Heart left ventricle (tissue), 16 donors: ENCODE measurements around the gene KRT8. TPM values are rescaled to one million over a fixed set of nuclear protein-coding genes. Genes with fewer than 3 reads are reported as not detected.

Experiments
- ATAC-seq, 4 donors: fragments of 200-7000 bp; cut with Tn5 transposase; one replicate each; pipeline ENCODE4 v1.9.1; 2020 to 2022; ENCODE audit warnings: moderate library complexity in 4 of 4, mild to moderate bottlenecking in 3 of 4, moderate number of reproducible peaks in 1 of 4
- DNase-seq, 5 donors: peaks; one replicate each; pipeline ENCODE4 v3.0.0-alpha.2; 2020
- H3K27ac ChIP-seq, 12 donors: fragments of 200-600 bp; sonication (generic) in 4 of 12; one replicate each; pipeline versions ENCODE4 v1.5.0 to v1.8.0; 2016 to 2022; ENCODE audit warnings: mild to moderate bottlenecking in 2 of 12
- H3K27me3 ChIP-seq, 9 donors: fragments of 200-600 bp; sonication (generic) in 2 of 9; one replicate each; pipeline versions ENCODE4 v1.5.1 to v1.8.0; 2016 to 2022; ENCODE audit warnings: mild to moderate bottlenecking in 3 of 9
- H3K36me3 ChIP-seq, 9 donors: fragments of 200-600 bp; sonication (generic) in 2 of 9; one replicate each; pipeline versions ENCODE4 v1.5.0 to v1.8.0; 2018 to 2022; ENCODE audit warnings: mild to moderate bottlenecking in 2 of 9
- H3K4me1 ChIP-seq, 12 donors: fragments of 200-600 bp; sonication (generic) in 4 of 12; one replicate each; pipeline versions ENCODE4 v1.5.0 to v1.8.0; 2016 to 2022; ENCODE audit warnings: mild to moderate bottlenecking in 3 of 12
- H3K4me3 ChIP-seq, 12 donors: fragments of 200-600 bp; sonication (generic) in 4 of 12; one replicate each; pipeline versions ENCODE4 v1.5.0 to v1.8.0; 2017 to 2022; ENCODE audit warnings: mild to moderate bottlenecking in 9 of 12, moderate library complexity in 4 of 12
- H3K9me3 ChIP-seq, 12 donors: fragments of 200-600 bp; sonication (generic) in 4 of 12; one replicate each; pipeline versions ENCODE4 v1.5.0 to v1.8.0; 2016 to 2022; ENCODE audit warnings: mild to moderate bottlenecking in 1 of 12
- POLR2A ChIP-seq, 2 donors: fragments of 450-650 bp; IDR thresholded peaks; one replicate each; pipeline ENCODE4 v1.6.1; 2017; ENCODE audit warnings: antibody characterized with exemption in 2 of 2, mild to moderate bottlenecking in 2 of 2, moderate library complexity in 2 of 2
- WGBS, 4 donors: extraction: QIAGEN DNeasy Blood & Tissue Kit in 2 of 4; methylation state at CpG; one replicate each; pipeline versions ENCODE4 v1.1.5 to v1.1.7; 2013 to 2018; 5-methylcytosine and 5-hydroxymethylcytosine counted together
- intact Hi-C, 10 donors: fragments of 100-400 bp; cut with DNase I; formaldehyde crosslinking; loops; one replicate each; pipeline versions ENCODE4 v1.11.1 to v1.14.2; 2022
- polyA plus RNA-seq, 2 donors: library from polyadenylated mRNA; stranded (reverse); fragments of 200-250 nt; gene quantifications; one replicate each; pipeline ENCODE4 v1.2.3, GENCODE V29; 2013
- total RNA-seq, 9 donors: library from RNA; depleted of rRNA in 2 of 9; stranded (reverse); fragments of >200 nt in 2 of 9; fragmentation: NEBNext Ultra II Directional in 3 of 9; extraction: Animal tissue kit (Norgen Biotek cat#: 25700) in 3 of 9; gene quantifications; one replicate each; pipeline versions ENCODE4 v1.1.0 to v1.2.4, GENCODE V29; 2016 to 2023
- TF ChIP-seq, protein P1 (sequence below), 12 donors: fragments of 200-600 bp; sonication (generic) in 4 of 12; IDR thresholded peaks; one replicate each; pipeline versions ENCODE4 v1.5.0 to v1.8.0; 2018 to 2022; ENCODE audit warnings: antibody characterized with exemption in 12 of 12, mild to moderate bottlenecking in 5 of 12
- donor health status: ischemic (EF 13 %, LVEDD 7.1; RV severe dilation, severe dysfunction).
- donor health status: healthy with polysubstance abuse.
- donor health status: DM: no; HTN: yes; CAD: no.
- donor health status: DM: no; HTN: no; CAD: no.
- donor health status: ischemic (EF 25% LVEDD 6.9; RV normal size, moderate dysfunction).
- donor health status: ischemic (EF 25% LVEDD 5.7; RV mildly dilated, moderate dysfunction).
- donor health status: healthy.
- donor health status: DM: yes; HTN: yes; CAD: no.
- donor health status: ischemic (EF 35%, LVEDD 5.7; RV mildly dilated, moderate dysfunction).
- donor health status: nonischemic (EF 11% LVEDD 7.7; RV severe dilation, severe dysfunction).
- donor health status: DM: yes; HTN: yes; CAD: no.
- donor health status: PGD.
- donor health status: ischemic (EF 29% LVEDD 5.4; RV normal size, mild dysfunction).
- donor health status: nonischemic (EF 23%, LVEDD 6.1; RV moderate dilation, normal function).

The KRT8 gene
- total and polyA plus RNA-seq, 11 donors: 79.9 to 227 (median 127) TPM

DNA sequence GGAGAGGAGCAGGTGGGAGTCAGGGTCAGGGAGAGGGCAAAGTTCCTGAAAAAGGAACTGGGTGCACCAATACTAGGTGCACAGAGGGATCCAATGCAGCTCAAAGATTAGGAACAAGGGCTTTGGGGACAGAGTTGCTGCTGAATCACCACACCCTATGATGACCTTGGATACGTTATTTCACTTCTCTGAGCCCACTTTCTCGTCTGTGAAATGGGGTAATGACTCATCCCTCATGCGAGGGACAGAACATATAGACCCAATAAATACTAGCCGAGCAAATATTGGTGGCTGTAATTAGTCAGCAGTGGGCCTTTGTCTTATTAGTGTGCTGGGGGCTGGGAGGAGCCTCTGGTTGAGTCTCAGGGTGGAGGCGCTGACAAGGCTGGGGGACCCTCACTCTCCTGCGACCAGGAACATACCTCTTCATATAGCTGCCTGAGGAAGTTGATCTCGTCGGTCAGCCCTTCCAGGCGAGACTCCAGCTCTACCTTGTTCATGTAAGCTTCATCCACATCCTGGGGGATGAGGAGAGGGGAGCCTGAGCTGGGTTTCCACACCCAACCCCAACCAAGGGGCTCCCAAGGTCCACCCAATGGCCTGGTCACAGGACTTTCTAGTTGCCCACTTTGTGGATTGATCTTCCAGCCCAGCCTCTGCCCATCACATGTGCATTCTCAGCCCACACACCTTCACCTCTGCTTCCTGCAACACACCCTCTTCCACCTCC lies 4.5 kb downstream of the KRT8 start:
- intact Hi-C loops: loop anchor here in 1 of 10 donors (5.0 kb wide), 1 partner anchor 77 kb away; no protein-coding TSS in a partner anchor
- WGBS, 4 donors: 86 to 89% (median 86%) methylated on average over 8 to 9 of the region's 9 CpGs

DNA sequence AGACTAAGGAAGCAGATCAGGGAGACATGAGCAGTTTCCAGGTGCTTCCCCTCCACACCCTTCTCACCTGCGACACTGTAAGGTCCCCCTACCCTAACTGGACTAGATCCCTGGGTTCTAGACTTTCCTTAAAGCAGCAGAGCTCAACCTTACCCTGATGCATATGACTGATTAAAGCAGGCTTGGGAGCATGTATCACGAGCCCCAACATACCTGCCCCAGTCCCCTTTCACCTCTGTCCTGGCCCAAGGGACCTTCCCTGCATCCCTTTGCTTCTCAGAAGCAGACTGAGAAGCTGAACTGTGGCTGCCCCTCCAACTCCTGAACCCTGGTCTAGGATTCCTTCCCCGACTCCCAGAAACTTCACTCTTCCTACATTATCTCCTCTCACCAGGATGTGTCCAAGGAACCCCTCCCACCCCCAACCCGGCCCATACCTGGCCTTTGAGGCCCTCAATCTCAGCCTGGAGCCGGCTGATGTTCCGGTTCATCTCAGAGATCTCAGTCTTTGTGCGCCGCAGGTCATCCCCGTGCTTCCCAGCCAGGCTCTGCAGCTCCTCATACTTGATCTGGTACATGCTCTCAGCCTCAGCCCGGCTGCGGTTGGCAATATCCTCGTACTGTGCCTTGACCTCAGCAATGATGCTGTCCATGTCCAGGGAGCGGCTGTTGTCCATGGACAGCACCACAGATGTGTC lies 5.4 kb downstream of the KRT8 start:
- TF ChIP-seq, protein P1, sequence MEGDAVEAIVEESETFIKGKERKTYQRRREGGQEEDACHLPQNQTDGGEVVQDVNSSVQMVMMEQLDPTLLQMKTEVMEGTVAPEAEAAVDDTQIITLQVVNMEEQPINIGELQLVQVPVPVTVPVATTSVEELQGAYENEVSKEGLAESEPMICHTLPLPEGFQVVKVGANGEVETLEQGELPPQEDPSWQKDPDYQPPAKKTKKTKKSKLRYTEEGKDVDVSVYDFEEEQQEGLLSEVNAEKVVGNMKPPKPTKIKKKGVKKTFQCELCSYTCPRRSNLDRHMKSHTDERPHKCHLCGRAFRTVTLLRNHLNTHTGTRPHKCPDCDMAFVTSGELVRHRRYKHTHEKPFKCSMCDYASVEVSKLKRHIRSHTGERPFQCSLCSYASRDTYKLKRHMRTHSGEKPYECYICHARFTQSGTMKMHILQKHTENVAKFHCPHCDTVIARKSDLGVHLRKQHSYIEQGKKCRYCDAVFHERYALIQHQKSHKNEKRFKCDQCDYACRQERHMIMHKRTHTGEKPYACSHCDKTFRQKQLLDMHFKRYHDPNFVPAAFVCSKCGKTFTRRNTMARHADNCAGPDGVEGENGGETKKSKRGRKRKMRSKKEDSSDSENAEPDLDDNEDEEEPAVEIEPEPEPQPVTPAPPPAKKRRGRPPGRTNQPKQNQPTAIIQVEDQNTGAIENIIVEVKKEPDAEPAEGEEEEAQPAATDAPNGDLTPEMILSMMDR (IDR thresholded peaks at IDR 0.05): no peak
- no peak for TF ChIP-seq POLR2A (IDR thresholded peaks at IDR 0.05)
- Histone ChIP-seq H3K4me1 (peaks cover 0 to 11% (median 2%) of the 10 kb centered on the region in 12 donors), H3K27me3 (peaks cover 0 to 3% (median 0%) of the 10 kb centered on the region in 9 donors), H3K36me3 (peaks cover 0 to 27% (median 0%) of the 10 kb centered on the region in 9 donors), H3K9me3 (no peaks in the 10 kb centered on the region), H3K27ac (no peak overlapping the region), H3K4me3 (no peak overlapping the region)
- no peak for DNase-seq
- intact Hi-C loops: loop anchor here in 2 of 10 donors (5.0 kb wide), 2 partner anchors 68 to 78 kb away; no protein-coding TSS in a partner anchor
- 88 to 94% (median 91%) methylated on average over 9 to 13 of the region's 13 CpGs for WGBS, 4 donors
- ATAC-seq: no peak

More for the DNA sequence above, 4.5 kb downstream of the KRT8 start:
- peaks cover 0 to 3% (median 0%) of the 10 kb centered on the region in 9 donors for H3K27me3 ChIP-seq
- H3K27ac ChIP-seq: no peak overlapping the region
- H3K4me3 ChIP-seq: no peak overlapping the region
- no peaks in the 10 kb centered on the region for H3K9me3 ChIP-seq
- H3K4me1 ChIP-seq: peaks cover 0 to 11% (median 2%) of the 10 kb centered on the region in 12 donors
- TF ChIP-seq, protein P1 (IDR thresholded peaks at IDR 0.05): no peak
- no peak for TF ChIP-seq POLR2A (IDR thresholded peaks at IDR 0.05)
- DNase-seq (no peak), ATAC-seq (no peak)
- H3K36me3 ChIP-seq: peaks cover 0 to 27% (median 0%) of the 10 kb centered on the region in 9 donors

DNA sequence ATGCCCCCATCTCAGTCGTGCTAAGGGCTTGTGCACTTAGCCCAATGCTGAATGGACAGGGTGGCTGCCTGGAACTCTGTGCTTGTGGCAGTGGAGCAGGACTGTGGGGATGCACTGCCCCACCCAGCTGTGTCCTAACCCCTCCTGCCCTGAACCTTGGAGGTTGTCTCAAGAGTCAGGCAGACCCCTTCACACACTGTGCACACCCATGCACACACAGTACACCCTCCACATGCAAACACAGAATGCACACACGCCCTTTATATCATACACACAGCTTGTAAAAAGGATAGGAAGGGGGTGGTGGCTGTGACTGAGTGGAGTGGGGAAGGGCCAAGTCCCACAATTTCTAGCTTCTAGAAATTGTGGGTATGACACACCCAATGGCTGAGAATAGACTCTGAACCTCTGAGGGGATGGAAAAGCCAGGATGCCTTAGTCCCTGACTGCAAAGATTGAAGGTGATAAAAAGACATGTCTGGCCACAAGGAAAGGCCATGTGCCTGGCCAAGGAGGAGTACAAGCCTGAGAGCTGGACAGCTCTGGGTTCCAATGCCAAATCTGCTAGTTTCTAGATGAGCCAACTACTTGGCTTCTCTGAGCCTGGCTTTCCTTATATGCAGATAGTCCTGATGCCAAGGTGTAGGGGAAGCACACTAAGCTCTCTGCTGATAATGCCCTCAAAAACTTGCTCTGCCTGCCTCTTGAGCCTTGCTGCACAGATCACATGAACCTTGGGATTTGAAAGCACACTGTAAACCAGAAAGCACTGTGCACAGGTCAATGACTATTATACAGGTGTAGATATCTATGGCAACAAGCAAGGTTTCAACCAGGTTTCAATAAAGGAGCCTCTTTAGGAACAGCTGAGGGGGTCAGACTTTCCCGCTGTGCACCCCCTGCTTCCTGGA lies 8.4 kb downstream of the KRT8 start:
- Histone ChIP-seq H3K27ac (no peak overlapping the region), H3K36me3 (peaks cover 0 to 25% (median 0%) of the 10 kb centered on the region in 9 donors), H3K4me1 (peaks cover 0 to 5% (median 0%) of the 10 kb centered on the region in 12 donors), H3K9me3 (peaks cover 0 to 3% (median 0%) of the 10 kb centered on the region in 12 donors), H3K27me3 (no peaks in the 10 kb centered on the region), H3K4me3 (no peak overlapping the region)
- DNase-seq (no peak), ATAC-seq (peak; percentile 16 to 34 (median 22))
- TF ChIP-seq POLR2A (IDR thresholded peaks at IDR 0.05): no peak
- TF ChIP-seq, protein P1 (IDR thresholded peaks at IDR 0.05): no peak
- WGBS, 4 donors: 58 to 87% (median 71%) methylated on average over 2 to 3 of the region's 3 CpGs
- intact Hi-C loops: loop anchor here in 1 of 10 donors (5.0 kb wide), 1 partner anchor 71 kb away; no protein-coding TSS in a partner anchor
